ENCODE data around the gene ZNF799. TPM values are rescaled to one million over a fixed set of nuclear protein-coding genes. Genes with fewer than 3 reads are reported as not detected.

ZNF799 gene
- total and polyA plus RNA-seq, 8 donors, result 1.5 to 5.5 (median 2.3) TPM

GRCh38 chr19:12346896-12347295 is 54.2 kb downstream of the ZNF799 start:
- Histone ChIP-seq H3K4me3 (no peak overlapping the region), H3K4me1 (no peaks in the 10 kb centered on the region), H3K36me3 (peaks cover 0 to 21% (median 13%) of the 10 kb centered on the region in 3 donors), H3K9me3 (no peaks in the 10 kb centered on the region), H3K27me3 (no peaks in the 10 kb centered on the region), H3K27ac (no peak overlapping the region)
- no peak for DNase-seq
- FAIRE-seq, result no peak
- no peak for TF ChIP-seq CTCF (IDR thresholded peaks at IDR 0.05)
- ATAC-seq, result peak in 1 of 4 donors; percentile 65
- intact Hi-C loops (cut with DNase I), result loop anchor here in 1 of 3 donors (10.0 kb wide), 1 partner anchor 132 kb away; no protein-coding TSS in a partner anchor
- WGBS, 2 donors, result 56 to 59% methylated on average over 2 of the region's 2 CpGs

- FAIRE-seq, result no peak
- intact Hi-C loops (cut with DNase I), result loop anchor here in 1 of 3 donors (10.0 kb wide), 1 partner anchor 130 kb away; no protein-coding TSS in a partner anchor
- Histone ChIP-seq H3K9me3 (no peaks in the 10 kb centered on the region), H3K27ac (no peak overlapping the region), H3K4me1 (no peaks in the 10 kb centered on the region), H3K27me3 (no peaks in the 10 kb centered on the region), H3K4me3 (no peak overlapping the region), H3K36me3 (peaks cover 0 to 4% (median 4%) of the 10 kb centered on the region in 3 donors)
- DNase-seq, result no peak
- WGBS, 2 donors, result 93 to 97% methylated on average over 1 of the region's 1 CpG
- ATAC-seq, result no peak
- no peak for TF ChIP-seq CTCF (IDR thresholded peaks at IDR 0.05)
These were observed 55.9 kb downstream of the ZNF799 start for GRCh38 chr19:12345197-12345596.

Other genes with a start within 250 kb of the ZNF799 start
- 1 to 10 TPM; 1.9 to 4.3 (median 2.7) TPM for gene ZNF625, start 244.5 kb downstream of the ZNF799 start, total RNA-seq
- 1 to 10 TPM; 1.3 to 1.4 TPM for gene ZNF625, start 244.5 kb downstream of the ZNF799 start, polyA plus RNA-seq
- 1 to 10 TPM; 2.1 to 5.8 (median 4.9) TPM for gene ZNF136, start 238.2 kb downstream of the ZNF799 start, total RNA-seq
- 1 to 10 TPM; 2.0 to 4.5 TPM for gene ZNF136, start 238.2 kb downstream of the ZNF799 start, polyA plus RNA-seq
- gene ZNF44, start 106.4 kb downstream of the ZNF799 start, total RNA-seq, result 10 to 100 TPM in 1 of 6 donors, 1 to 10 TPM in 5; 5.7 to 10.2 (median 7.9) TPM
- 10 to 100 TPM in 1 of 2 donors, 1 to 10 TPM in 1; 8.1 to 14.2 TPM for gene ZNF44, start 106.4 kb downstream of the ZNF799 start, polyA plus RNA-seq
- 1 to 10 TPM; 1.0 to 2.9 (median 2.0) TPM for gene ZNF563, start 67.6 kb downstream of the ZNF799 start, total RNA-seq
- gene ZNF563, start 67.6 kb downstream of the ZNF799 start, polyA plus RNA-seq, result 1 to 10 TPM; 1.6 to 1.8 TPM
- 1 to 10 TPM; 1.1 to 3.6 (median 2.2) TPM for gene ZNF442, start 35.6 kb downstream of the ZNF799 start, total RNA-seq
- under 1 TPM; 0.57 to 0.82 TPM for gene ZNF442, start 35.6 kb downstream of the ZNF799 start, polyA plus RNA-seq
- gene ZNF443, start 39.8 kb upstream of the ZNF799 start, total RNA-seq, result 1 to 10 TPM; 1.2 to 3.8 (median 2.0) TPM
- gene ZNF443, start 39.8 kb upstream of the ZNF799 start, polyA plus RNA-seq, result 1 to 10 TPM; 2.4 to 3.8 TPM
- gene ZNF709, start 83.5 kb upstream of the ZNF799 start, total RNA-seq, result 1 to 10 TPM in 4 of 6 donors, under 1 TPM in 2; 0.56 to 2.5 (median 1.9) TPM
- gene ZNF709, start 83.5 kb upstream of the ZNF799 start, polyA plus RNA-seq, result 1 to 10 TPM in 1 of 2 donors, under 1 TPM in 1; 0.87 to 1.5 TPM
- gene ZNF564, start 150.2 kb upstream of the ZNF799 start, total RNA-seq, result 10 to 100 TPM in 1 of 6 donors, 1 to 10 TPM in 5; 5.0 to 10.4 (median 6.2) TPM
- 1 to 10 TPM; 4.2 to 5.2 TPM for gene ZNF564, start 150.2 kb upstream of the ZNF799 start, polyA plus RNA-seq
- gene ZNF490, start 209.5 kb upstream of the ZNF799 start, total RNA-seq, result 1 to 10 TPM; 3.3 to 7.0 (median 4.1) TPM
- gene ZNF490, start 209.5 kb upstream of the ZNF799 start, polyA plus RNA-seq, result under 1 TPM; 0.38 to 0.65 TPM
- gene ZNF791, start 209.6 kb upstream of the ZNF799 start, total RNA-seq, result 10 to 100 TPM in 5 of 6 donors, 1 to 10 TPM in 1; 10.0 to 16.7 (median 12.3) TPM
- 1 to 10 TPM; 6.1 to 6.3 TPM for gene ZNF791, start 209.6 kb upstream of the ZNF799 start, polyA plus RNA-seq

All from pancreas (tissue), 10 donors.